ENCODE results near the gene AUTS2. TPM values are rescaled to one million over a fixed set of nuclear protein-coding genes. Genes with fewer than 3 reads are reported as not detected.

Gene AUTS2
- total RNA-seq, 1 experiment from 2014 or later: 256 TPM

GRCh38 chr7:70591643-70592042, 993.4 kb downstream of the AUTS2 start:
- Mint-ChIP-seq H3K4me3 (no peak overlapping the region; a peak in 2 of 5 replicates), H3K4me1 (peaks cover 49 to 60% of the 10 kb centered on the region in 2 experiments), H3K36me3 (ENCODE audit: insufficient read depth in 1 of 3, low read depth in 3 of 3) (no peaks in the 10 kb centered on the region), H3K27me3 (ENCODE audit: low read depth) (peaks cover 38% of the 10 kb centered on the region), H3K9me3 (no peaks in the 10 kb centered on the region; a peak in 1 of 5 replicates), H3K27ac (0 out of 7 replicates have a peak overlapping the region, but pooled peaks of 1 of the 3 experiments have one; percentile 5)
- H4K5ac ChIP-seq (ENCODE audit: insufficient read length, low read depth, low read length): no peak overlapping the region
- no peaks in the 10 kb centered on the region for H3K9me3 ChIP-seq (ENCODE audit: control insufficient read depth, low read depth, low read length)
- H3T11ph ChIP-seq (ENCODE audit: low read length): no peak overlapping the region
- H3K4me2 ChIP-seq (ENCODE audit: insufficient read depth, insufficient read length, low read length): no peak overlapping the region
- H3K27ac ChIP-seq (ENCODE audit: insufficient read length, low read depth, low read length): no peak overlapping the region
- H3K79me1 ChIP-seq (ENCODE audit: insufficient read depth, low read depth, low read length, poor library complexity, severe bottlenecking): no peaks in the 10 kb centered on the region
- no peaks in the 10 kb centered on the region; the same call in 1 of the 2 replicates for H3K4me1 ChIP-seq (ENCODE audit: insufficient read depth, low read length)
- H2BK15ac ChIP-seq (ENCODE audit: low read depth, low read length): no peak overlapping the region
- no peak overlapping the region for H2AK5ac ChIP-seq (ENCODE audit: insufficient read length, low read length)
- H4K91ac ChIP-seq (ENCODE audit: insufficient read length, low read depth, low read length): no peak overlapping the region
- no peak overlapping the region for H2BK5ac ChIP-seq (ENCODE audit: insufficient read length, low read length)
- H2BK20ac ChIP-seq (ENCODE audit: low read depth, low read length, poor library complexity, severe bottlenecking): no peak overlapping the region
- no peak overlapping the region for H3K14ac ChIP-seq (ENCODE audit: insufficient read depth, low read length)
- peak overlapping the region; percentile 24 for H3K18ac ChIP-seq (ENCODE audit: insufficient read length, low read depth, low read length)
- peaks cover 3% of the 10 kb centered on the region; the same call in 1 of the 2 replicates for H3K27me3 ChIP-seq (ENCODE audit: insufficient read depth, low read length)
- peaks cover 3% of the 10 kb centered on the region for H4K20me1 ChIP-seq (ENCODE audit: control insufficient read depth, insufficient read depth, insufficient read length)
- no peak overlapping the region for H4K8ac ChIP-seq (replicated peaks; ENCODE audit: insufficient read length, low read depth, low read length)
- H3K23me2 ChIP-seq (ENCODE audit: insufficient read length, low read depth, low read length, poor library complexity, severe bottlenecking): peaks cover 5% of the 10 kb centered on the region
- H2BK12ac ChIP-seq (ENCODE audit: insufficient read length, low read depth, low read length): no peak overlapping the region
- no CpG with 5 or more reads among the region's 8 CpGs for WGBS (ENCODE audit: extremely low coverage, insufficient read length, low lambda C conversion rate)
- H3K9ac ChIP-seq (ENCODE audit: extremely low read depth, insufficient read length, low read length): no peak overlapping the region
- no peak overlapping the region for H3K56ac ChIP-seq (ENCODE audit: insufficient read length, low read depth, low read length)
- no peak overlapping the region for H3K4ac ChIP-seq (ENCODE audit: low read depth, low read length)
- H3K23ac ChIP-seq (ENCODE audit: insufficient read length, low read depth, low read length): no peak overlapping the region
- H2BK120ac ChIP-seq (ENCODE audit: low read depth, low read length, poor library complexity, severe bottlenecking): no peak overlapping the region
- DNase-seq: no peak
- no peak overlapping the region for H2AFZ ChIP-seq (ENCODE audit: low read length)
- TF ChIP-seq CTCF (conservative IDR thresholded peaks at IDR 0.05): no peak
- no peaks in the 10 kb centered on the region for H3K79me2 ChIP-seq (ENCODE audit: insufficient read depth, low read length)

Data from H9 (cell line).